HepG2 (cell line): Measurements from ENCODE around the gene SLC13A5.

ENCODE experiments used
- EZH2 ChIP-seq: conservative IDR thresholded peaks from 2 replicates; pipeline ENCODE4 v1.6.1; 2012; ENCODE audit warnings: mild to moderate bottlenecking, low read depth, low read length, moderate library complexity
- IKZF4 ChIP-seq: sonication (generic); formaldehyde crosslinking; IDR thresholded peaks from 2 replicates; pipeline ENCODE4 v1.5.1; 2020; ENCODE audit warnings: borderline replicate concordance, mild to moderate bottlenecking, low read depth, missing genetic modification reagents; ENCODE audit errors: not compliant biosample characterization
- NFRKB ChIP-seq: fragments of 450-650 bp; IDR thresholded peaks from 2 replicates; pipeline ENCODE4 v1.6.1; 2017
- NR2C2 ChIP-seq: sonication (generic); formaldehyde crosslinking; IDR thresholded peaks from 2 replicates; pipeline ENCODE4 v1.4.0; 2020; ENCODE audit warnings: missing genetic modification reagents, mild to moderate bottlenecking, moderate library complexity, borderline replicate concordance
- POLR2A ChIP-seq, 2 experiments: IDR thresholded peaks; 2 replicates each; pipeline ENCODE4 v1.6.1; 2011; ENCODE audit warnings: low read depth in 2 of 2, low read length in 2 of 2, mild to moderate bottlenecking in 1 of 2, moderate library complexity in 1 of 2; ENCODE audit not compliant: insufficient read depth in 1 of 2
- TAF1 ChIP-seq: sonication (generic); formaldehyde crosslinking; IDR thresholded peaks from 2 replicates; pipeline ENCODE4 v1.4.0; 2020; ENCODE audit warnings: missing genetic modification reagents
- TBL1XR1 ChIP-seq: fragments of 150-350 bp; IDR thresholded peaks from 2 replicates; pipeline ENCODE4 v1.6.1; 2014; ENCODE audit warnings: borderline replicate concordance, low read length; ENCODE audit not compliant: partially characterized antibody
- ZFP36 ChIP-seq: fragments of 150-350 bp; IDR thresholded peaks from 2 replicates; pipeline ENCODE4 v1.6.1; 2018; ENCODE audit warnings: borderline replicate concordance, low read length, low read depth; ENCODE audit not compliant: partially characterized antibody
- ZNF773 ChIP-seq: sonication (generic); formaldehyde crosslinking; IDR thresholded peaks from 2 replicates; pipeline ENCODE4 v1.4.0; 2020; ENCODE audit warnings: missing genetic modification reagents, borderline replicate concordance
- TF ChIP-seq, protein P1 (sequence below): sonication (generic); formaldehyde crosslinking; IDR thresholded peaks from 2 replicates; pipeline ENCODE4 v1.8.1; 2023; ENCODE audit warnings: mild to moderate bottlenecking, missing genetic modification reagents
- TF ChIP-seq, protein P2 (sequence below): sonication (generic); formaldehyde crosslinking; IDR thresholded peaks from 2 replicates; pipeline ENCODE4 v1.4.0; 2020; ENCODE audit warnings: missing genetic modification reagents
- TF ChIP-seq, protein P3 (sequence below): sonication (generic); formaldehyde crosslinking; IDR thresholded peaks from 2 replicates; pipeline ENCODE4 v1.9.0; 2021; ENCODE audit warnings: mild to moderate bottlenecking, missing genetic modification reagents

DNA sequence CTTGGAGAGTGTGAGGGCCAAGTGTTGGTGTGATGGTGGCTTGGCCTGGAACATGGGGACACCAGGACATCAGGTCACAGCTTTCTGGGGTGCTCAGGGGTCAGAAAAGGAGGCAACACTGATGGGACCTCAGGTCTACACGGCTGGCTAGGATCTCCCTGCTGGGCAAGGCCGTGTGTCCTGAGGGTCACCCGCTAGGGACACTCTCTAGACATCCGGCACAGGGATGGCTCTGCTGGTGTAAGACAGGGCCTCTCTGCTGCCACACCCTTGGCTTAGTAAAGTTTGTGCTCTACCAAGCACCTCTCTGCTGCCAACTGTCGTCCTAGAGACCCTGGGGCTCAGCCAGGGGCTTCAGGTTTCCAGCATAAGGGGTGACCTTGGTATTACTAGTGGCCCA, 16.3 kb downstream of the SLC13A5 start:
- TF ChIP-seq POLR2A (IDR thresholded peaks at IDR 0.05; ENCODE audit: insufficient read depth in 1 of 2, low read depth in 2 of 2, low read length in 2 of 2) (no peak), ZNF773 (no peak), EZH2 (no peak), ZFP36 (no peak), IKZF4 (CRISPR knock-in tag) (no peak), TAF1 (CRISPR knock-in tag) (no peak), NR2C2 (CRISPR knock-in tag) (no peak), NFRKB (no peak), TBL1XR1 (no peak)
- TF ChIP-seq, protein P1, sequence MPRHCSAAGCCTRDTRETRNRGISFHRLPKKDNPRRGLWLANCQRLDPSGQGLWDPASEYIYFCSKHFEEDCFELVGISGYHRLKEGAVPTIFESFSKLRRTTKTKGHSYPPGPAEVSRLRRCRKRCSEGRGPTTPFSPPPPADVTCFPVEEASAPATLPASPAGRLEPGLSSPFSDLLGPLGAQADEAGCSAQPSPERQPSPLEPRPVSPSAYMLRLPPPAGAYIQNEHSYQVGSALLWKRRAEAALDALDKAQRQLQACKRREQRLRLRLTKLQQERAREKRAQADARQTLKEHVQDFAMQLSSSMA (CRISPR knock-in tag), result no peak
- TF ChIP-seq, protein P2, sequence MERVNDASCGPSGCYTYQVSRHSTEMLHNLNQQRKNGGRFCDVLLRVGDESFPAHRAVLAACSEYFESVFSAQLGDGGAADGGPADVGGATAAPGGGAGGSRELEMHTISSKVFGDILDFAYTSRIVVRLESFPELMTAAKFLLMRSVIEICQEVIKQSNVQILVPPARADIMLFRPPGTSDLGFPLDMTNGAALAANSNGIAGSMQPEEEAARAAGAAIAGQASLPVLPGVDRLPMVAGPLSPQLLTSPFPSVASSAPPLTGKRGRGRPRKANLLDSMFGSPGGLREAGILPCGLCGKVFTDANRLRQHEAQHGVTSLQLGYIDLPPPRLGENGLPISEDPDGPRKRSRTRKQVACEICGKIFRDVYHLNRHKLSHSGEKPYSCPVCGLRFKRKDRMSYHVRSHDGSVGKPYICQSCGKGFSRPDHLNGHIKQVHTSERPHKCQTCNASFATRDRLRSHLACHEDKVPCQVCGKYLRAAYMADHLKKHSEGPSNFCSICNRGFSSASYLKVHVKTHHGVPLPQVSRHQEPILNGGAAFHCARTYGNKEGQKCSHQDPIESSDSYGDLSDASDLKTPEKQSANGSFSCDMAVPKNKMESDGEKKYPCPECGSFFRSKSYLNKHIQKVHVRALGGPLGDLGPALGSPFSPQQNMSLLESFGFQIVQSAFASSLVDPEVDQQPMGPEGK (CRISPR knock-in tag), result no peak
- TF ChIP-seq, protein P3, sequence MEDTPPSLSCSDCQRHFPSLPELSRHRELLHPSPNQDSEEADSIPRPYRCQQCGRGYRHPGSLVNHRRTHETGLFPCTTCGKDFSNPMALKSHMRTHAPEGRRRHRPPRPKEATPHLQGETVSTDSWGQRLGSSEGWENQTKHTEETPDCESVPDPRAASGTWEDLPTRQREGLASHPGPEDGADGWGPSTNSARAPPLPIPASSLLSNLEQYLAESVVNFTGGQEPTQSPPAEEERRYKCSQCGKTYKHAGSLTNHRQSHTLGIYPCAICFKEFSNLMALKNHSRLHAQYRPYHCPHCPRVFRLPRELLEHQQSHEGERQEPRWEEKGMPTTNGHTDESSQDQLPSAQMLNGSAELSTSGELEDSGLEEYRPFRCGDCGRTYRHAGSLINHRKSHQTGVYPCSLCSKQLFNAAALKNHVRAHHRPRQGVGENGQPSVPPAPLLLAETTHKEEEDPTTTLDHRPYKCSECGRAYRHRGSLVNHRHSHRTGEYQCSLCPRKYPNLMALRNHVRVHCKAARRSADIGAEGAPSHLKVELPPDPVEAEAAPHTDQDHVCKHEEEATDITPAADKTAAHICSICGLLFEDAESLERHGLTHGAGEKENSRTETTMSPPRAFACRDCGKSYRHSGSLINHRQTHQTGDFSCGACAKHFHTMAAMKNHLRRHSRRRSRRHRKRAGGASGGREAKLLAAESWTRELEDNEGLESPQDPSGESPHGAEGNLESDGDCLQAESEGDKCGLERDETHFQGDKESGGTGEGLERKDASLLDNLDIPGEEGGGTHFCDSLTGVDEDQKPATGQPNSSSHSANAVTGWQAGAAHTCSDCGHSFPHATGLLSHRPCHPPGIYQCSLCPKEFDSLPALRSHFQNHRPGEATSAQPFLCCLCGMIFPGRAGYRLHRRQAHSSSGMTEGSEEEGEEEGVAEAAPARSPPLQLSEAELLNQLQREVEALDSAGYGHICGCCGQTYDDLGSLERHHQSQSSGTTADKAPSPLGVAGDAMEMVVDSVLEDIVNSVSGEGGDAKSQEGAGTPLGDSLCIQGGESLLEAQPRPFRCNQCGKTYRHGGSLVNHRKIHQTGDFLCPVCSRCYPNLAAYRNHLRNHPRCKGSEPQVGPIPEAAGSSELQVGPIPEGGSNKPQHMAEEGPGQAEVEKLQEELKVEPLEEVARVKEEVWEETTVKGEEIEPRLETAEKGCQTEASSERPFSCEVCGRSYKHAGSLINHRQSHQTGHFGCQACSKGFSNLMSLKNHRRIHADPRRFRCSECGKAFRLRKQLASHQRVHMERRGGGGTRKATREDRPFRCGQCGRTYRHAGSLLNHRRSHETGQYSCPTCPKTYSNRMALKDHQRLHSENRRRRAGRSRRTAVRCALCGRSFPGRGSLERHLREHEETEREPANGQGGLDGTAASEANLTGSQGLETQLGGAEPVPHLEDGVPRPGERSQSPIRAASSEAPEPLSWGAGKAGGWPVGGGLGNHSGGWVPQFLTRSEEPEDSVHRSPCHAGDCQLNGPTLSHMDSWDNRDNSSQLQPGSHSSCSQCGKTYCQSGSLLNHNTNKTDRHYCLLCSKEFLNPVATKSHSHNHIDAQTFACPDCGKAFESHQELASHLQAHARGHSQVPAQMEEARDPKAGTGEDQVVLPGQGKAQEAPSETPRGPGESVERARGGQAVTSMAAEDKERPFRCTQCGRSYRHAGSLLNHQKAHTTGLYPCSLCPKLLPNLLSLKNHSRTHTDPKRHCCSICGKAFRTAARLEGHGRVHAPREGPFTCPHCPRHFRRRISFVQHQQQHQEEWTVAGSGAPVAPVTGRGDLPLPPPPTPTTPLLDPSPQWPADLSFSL (CRISPR knock-in tag), result no peak
